HG02852 (cell line): Measurements from ENCODE around the gene TMOD1.
"Not testable (repeated sequence)": the region's sequence is repeated elsewhere in the genome, so short reads cannot be mapped to it uniquely, and the experiment has no call there.

Experiments
- ATAC-seq: cut with Tn5 transposase; IDR thresholded peaks from one replicate; pipeline ENCODE4 v1.9.1; 2021; ENCODE audit warnings: mild to moderate bottlenecking, moderate library complexity; ENCODE audit not compliant: unreplicated experiment

TMOD1 gene

GRCh38 chr9:97564291-97565175 lies 63.1 kb downstream of the TMOD1 start:
- ATAC-seq = no peak

GRCh38 chr9:97565262-97565661 lies 63.8 kb downstream of the TMOD1 start:
- no peak for ATAC-seq

- no peak for ATAC-seq
Observed at GRCh38 chr9:97567182-97567893, 65.9 kb downstream of the TMOD1 start.

GRCh38 chr9:97567894-97568202 lies 66.4 kb downstream of the TMOD1 start:
- ATAC-seq = no peak

GRCh38 chr9:97568461-97569275 lies 67.2 kb downstream of the TMOD1 start:
- ATAC-seq = no peak

GRCh38 chr9:97570899-97571298 lies 69.4 kb downstream of the TMOD1 start:
- ATAC-seq = no peak

- no peak for ATAC-seq
Observed at GRCh38 chr9:97571664-97572063, 70.2 kb downstream of the TMOD1 start.

GRCh38 chr9:97572196-97572891 lies 70.9 kb downstream of the TMOD1 start:
- no peak for ATAC-seq

GRCh38 chr9:97572892-97573365 lies 71.5 kb downstream of the TMOD1 start:
- ATAC-seq = no peak

- ATAC-seq = no peak
Observed at GRCh38 chr9:97573482-97574073, 72.1 kb downstream of the TMOD1 start.

GRCh38 chr9:97574101-97574571 lies 72.7 kb downstream of the TMOD1 start:
- ATAC-seq = not testable (repeated sequence)

- not testable (repeated sequence) for ATAC-seq
Observed at GRCh38 chr9:97574921-97575672, 73.6 kb downstream of the TMOD1 start.

- no peak for ATAC-seq
Observed at GRCh38 chr9:97575673-97576200, 74.3 kb downstream of the TMOD1 start.

- no peak for ATAC-seq
Observed at GRCh38 chr9:97577051-97577450, 75.6 kb downstream of the TMOD1 start.

GRCh38 chr9:97578846-97579245 lies 77.4 kb downstream of the TMOD1 start:
- ATAC-seq = no peak

- ATAC-seq = no peak
Observed at GRCh38 chr9:97579914-97580313, 78.4 kb downstream of the TMOD1 start.

GRCh38 chr9:97581590-97581989 lies 80.1 kb downstream of the TMOD1 start:
- ATAC-seq = not testable (repeated sequence)

GRCh38 chr9:97584778-97585177 lies 83.3 kb downstream of the TMOD1 start:
- ATAC-seq = not testable (repeated sequence)

- ATAC-seq = not testable (repeated sequence)
Observed at GRCh38 chr9:97586909-97587308, 85.4 kb downstream of the TMOD1 start.
